Right atrium auricular region (tissue), 2 donors: ENCODE data around the gene ALMS1. TPM values are rescaled to one million over a fixed set of nuclear protein-coding genes. Genes with fewer than 3 reads are reported as not detected.

Experiments
- DNase-seq: peaks from one replicate; pipeline ENCODE4 v3.0.0-alpha.2; 2019; ENCODE audit warnings: low spot score
- H3K27ac ChIP-seq, 2 donors: fragments of 200-600 bp; sonication (generic); 1 replicate in 1 of 2; 2 replicates in 1 of 2; pipeline ENCODE4 v1.5.1; 2016 to 2019
- H3K27me3 ChIP-seq, 2 donors: fragments of 200-600 bp; sonication (generic); one replicate each; pipeline versions ENCODE4 v1.5.1 to v1.6.0; 2017 to 2019
- H3K36me3 ChIP-seq: fragments of 200-600 bp; sonication (generic); one replicate; pipeline ENCODE4 v1.5.1; 2016
- H3K4me1 ChIP-seq, 2 donors: fragments of 200-600 bp; sonication (generic); one replicate each; pipeline versions ENCODE4 v1.5.1 to v1.6.0; 2017 to 2019
- H3K4me3 ChIP-seq, 2 donors: fragments of 200-600 bp; sonication (generic); 1 replicate in 1 of 2; 2 replicates in 1 of 2; pipeline ENCODE4 v1.5.1; 2017 to 2019; ENCODE audit warnings: mild to moderate bottlenecking in 1 of 2, moderate library complexity in 1 of 2
- H3K9me3 ChIP-seq, 2 donors: fragments of 200-600 bp; sonication (generic); one replicate each; pipeline ENCODE4 v1.5.1; 2019
- CTCF ChIP-seq, 2 donors: fragments of 200-600 bp; sonication (generic); IDR thresholded peaks; one replicate each; pipeline ENCODE4 v1.5.1; 2019; ENCODE audit warnings: antibody characterized with exemption in 2 of 2
- total RNA-seq, 2 donors: library from RNA; depleted of rRNA; stranded (reverse); fragments of >200 nt; gene quantifications; one replicate each; pipeline ENCODE4 v1.1.0, GENCODE V29; 2016

The ALMS1 gene
- total RNA-seq, 2 donors from 2014 or later = 8.7 to 14.9 TPM

- H3K4me1 ChIP-seq = peaks cover 0 to 6% of the 10 kb centered on the region in 2 donors
- no peaks in the 10 kb centered on the region for H3K9me3 ChIP-seq
- H3K4me3 ChIP-seq = no peak overlapping the region
- no peaks in the 10 kb centered on the region for H3K27me3 ChIP-seq
- no peak overlapping the region for H3K27ac ChIP-seq
- peaks cover 10% of the 10 kb centered on the region for H3K36me3 ChIP-seq
- no peak for DNase-seq
- no peak for TF ChIP-seq CTCF (IDR thresholded peaks at IDR 0.05)
Measured at GRCh38 chr2:73423913-73424312, 38.3 kb downstream of the ALMS1 start.

DNA sequence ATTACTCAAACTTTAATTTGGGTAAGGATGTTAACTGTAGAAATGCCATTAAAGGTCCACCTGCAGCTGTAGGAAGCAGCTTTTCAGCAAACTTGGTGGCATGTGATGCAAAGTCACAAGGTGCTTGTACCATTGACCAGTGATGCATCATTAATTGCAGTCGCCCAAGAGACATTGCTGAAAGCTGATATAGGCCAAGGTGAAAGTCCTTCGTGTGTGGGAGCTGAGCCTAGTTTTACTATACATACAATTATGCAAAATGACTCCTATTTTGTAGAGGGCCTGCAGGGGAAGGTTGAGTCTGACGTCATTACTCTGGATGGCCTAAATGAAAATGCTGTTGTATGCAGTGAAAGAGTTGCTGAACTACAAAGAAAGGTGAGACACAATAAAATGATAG lies 40.5 kb downstream of the ALMS1 start:
- Histone ChIP-seq H3K27me3 (no peaks in the 10 kb centered on the region), H3K36me3 (peaks cover 10% of the 10 kb centered on the region), H3K4me1 (no peaks in the 10 kb centered on the region), H3K27ac (no peak overlapping the region), H3K4me3 (no peak overlapping the region), H3K9me3 (no peaks in the 10 kb centered on the region)
- TF ChIP-seq CTCF (IDR thresholded peaks at IDR 0.05) = no peak
- DNase-seq = no peak

DNA sequence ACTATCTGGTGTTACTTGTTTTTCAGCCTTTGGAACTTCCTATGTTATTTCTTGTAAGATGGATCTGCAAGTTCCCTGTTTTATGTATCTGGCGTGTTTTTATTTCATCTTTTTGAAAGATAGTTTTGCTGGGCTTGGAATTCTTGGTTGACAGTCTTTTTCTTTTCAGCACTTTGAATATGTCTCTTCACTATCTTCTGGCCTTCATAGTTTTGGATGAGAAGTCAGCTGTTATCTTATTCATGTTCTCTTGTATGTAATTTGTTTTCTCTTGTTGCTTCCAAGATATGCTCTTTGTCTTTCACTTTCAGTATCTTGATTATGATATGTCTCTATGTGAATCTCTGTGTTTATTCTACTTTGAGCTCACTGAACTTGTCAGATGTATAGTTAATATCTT lies 50.4 kb downstream of the ALMS1 start:
- Histone ChIP-seq H3K27me3 (no peaks in the 10 kb centered on the region), H3K27ac (no peak overlapping the region), H3K4me1 (no peaks in the 10 kb centered on the region), H3K9me3 (peaks cover 0 to 16% of the 10 kb centered on the region in 2 donors), H3K4me3 (no peak overlapping the region), H3K36me3 (peaks cover 35% of the 10 kb centered on the region)
- DNase-seq = no peak
- no peak for TF ChIP-seq CTCF (IDR thresholded peaks at IDR 0.05)

- Histone ChIP-seq H3K4me1 (no peaks in the 10 kb centered on the region), H3K9me3 (no peaks in the 10 kb centered on the region), H3K36me3 (peaks cover 19% of the 10 kb centered on the region), H3K27me3 (no peaks in the 10 kb centered on the region), H3K4me3 (no peak overlapping the region), H3K27ac (no peak overlapping the region)
- no peak for DNase-seq
- TF ChIP-seq CTCF (IDR thresholded peaks at IDR 0.05) = no peak
Measured at GRCh38 chr2:73444202-73444601, 58.6 kb downstream of the ALMS1 start.

- H3K9me3 ChIP-seq = no peaks in the 10 kb centered on the region
- H3K36me3 ChIP-seq = peaks cover 32% of the 10 kb centered on the region
- DNase-seq = no peak
- H3K27me3 ChIP-seq = no peaks in the 10 kb centered on the region
- H3K4me1 ChIP-seq = no peaks in the 10 kb centered on the region
- TF ChIP-seq CTCF (IDR thresholded peaks at IDR 0.05) = no peak
- H3K27ac ChIP-seq = no peak overlapping the region
- no peak overlapping the region for H3K4me3 ChIP-seq
Measured at GRCh38 chr2:73448856-73449255, 63.2 kb downstream of the ALMS1 start.

- no peak overlapping the region for H3K4me3 ChIP-seq
- H3K27me3 ChIP-seq = no peaks in the 10 kb centered on the region
- H3K27ac ChIP-seq = no peak overlapping the region
- no peak for DNase-seq
- H3K36me3 ChIP-seq = peaks cover 32% of the 10 kb centered on the region
- no peaks in the 10 kb centered on the region for H3K4me1 ChIP-seq
- TF ChIP-seq CTCF (IDR thresholded peaks at IDR 0.05) = no peak
- H3K9me3 ChIP-seq = no peaks in the 10 kb centered on the region
Measured at GRCh38 chr2:73449404-73449803, 63.8 kb downstream of the ALMS1 start.
